ENCODE results near the gene SPATA2.

- TF ChIP-seq POLR2A (IDR thresholded peaks at IDR 0.05) (no peak), CTCF (IDR thresholded peaks at IDR 0.05) (no peak)
Measured at GRCh38 chr20:49925901-49926454, 10.6 kb upstream of the SPATA2 start.
